Smooth muscle cell (in vitro differentiated cells): ENCODE measurements around the gene SCAPER. TPM values are rescaled to one million over a fixed set of nuclear protein-coding genes. Genes with fewer than 3 reads are reported as not detected.

Source experiments
- DNase-seq: peaks from one replicate; lab custom pipeline; 2025; ENCODE audit not compliant: unreplicated experiment; lab: John Stamatoyannopoulos, UW
- H2AFZ ChIP-seq: fragments of 200-600 bp; sonication (generic); 2 replicates; pipeline ENCODE4 v1.6.0; 2016; ENCODE audit warnings: antibody characterized with exemption, low read depth, mild to moderate bottlenecking
- H3F3A ChIP-seq: fragments of 200-600 bp; sonication (generic); 2 replicates; pipeline ENCODE4 v1.6.0; 2017; ENCODE audit warnings: antibody characterized with exemption, low read depth
- H3K27ac ChIP-seq: fragments of 200-600 bp; sonication (generic); 2 replicates; pipeline ENCODE4 v1.5.1; 2016; ENCODE audit warnings: low read depth, mild to moderate bottlenecking
- H3K27me3 ChIP-seq: fragments of 200-600 bp; sonication (generic); 2 replicates; pipeline ENCODE4 v1.6.1; 2016; ENCODE audit warnings: low read depth, mild to moderate bottlenecking
- H3K36me3 ChIP-seq: fragments of 200-600 bp; sonication (generic); 2 replicates; pipeline ENCODE4 v1.5.1; 2016; ENCODE audit warnings: low read depth
- H3K4me1 ChIP-seq: fragments of 200-600 bp; sonication (generic); 2 replicates; pipeline ENCODE4 v1.5.1; 2016; ENCODE audit warnings: low read depth
- H3K4me2 ChIP-seq: fragments of 200-600 bp; sonication (generic); 2 replicates; pipeline ENCODE4 v1.6.0; 2016; ENCODE audit warnings: mild to moderate bottlenecking
- H3K4me3 ChIP-seq: fragments of 200-600 bp; sonication (generic); 2 replicates; pipeline ENCODE4 v1.5.1; 2016; ENCODE audit warnings: mild to moderate bottlenecking
- H3K79me2 ChIP-seq: fragments of 200-600 bp; sonication (generic); 2 replicates; pipeline ENCODE4 v1.6.0; 2016; ENCODE audit warnings: low read depth, mild to moderate bottlenecking
- H3K9ac ChIP-seq: fragments of 200-600 bp; sonication (generic); 2 replicates; pipeline ENCODE4 v1.6.0; 2016; ENCODE audit warnings: low read depth
- H3K9me3 ChIP-seq: fragments of 200-600 bp; sonication (generic); replicated peaks from 2 replicates; pipeline ENCODE4 v1.5.1; 2016; ENCODE audit warnings: low read depth
- H4K20me1 ChIP-seq: fragments of 200-600 bp; sonication (generic); 2 replicates; pipeline ENCODE4 v1.6.0; 2016; ENCODE audit warnings: low read depth
- whole genome bisulfite sequencing: methylation state at CpG from one replicate; pipeline ENCODE4 v1.1.7; 2016; ENCODE audit warnings: low lambda C conversion rate; 5-methylcytosine and 5-hydroxymethylcytosine counted together
- polyA plus RNA-seq: library from polyadenylated mRNA; unstranded; fragments of >200 nt; fragmentation: Nextera tagmentation; extraction: Ambion mirVana; gene quantifications from 2 replicates; pipeline ENCODE4 v1.2.1, GENCODE V29; 2016
- total RNA-seq: library from RNA; depleted of rRNA; stranded (reverse); fragments of >200 nt; gene quantifications from 2 replicates; pipeline ENCODE4 v1.2.3, GENCODE V29; 2014
- TF ChIP-seq, protein P1 (sequence below): fragments of 200-600 bp; sonication (generic); IDR thresholded peaks from 2 replicates; pipeline ENCODE4 v1.5.1; 2017; ENCODE audit warnings: borderline replicate concordance, mild to moderate bottlenecking, antibody characterized with exemption; ENCODE audit not compliant: insufficient read depth, poor library complexity, severe bottlenecking

SCAPER gene
- total and polyA plus RNA-seq, 2 experiments from 2014 or later, result 6.6 to 34.3 TPM

DNA sequence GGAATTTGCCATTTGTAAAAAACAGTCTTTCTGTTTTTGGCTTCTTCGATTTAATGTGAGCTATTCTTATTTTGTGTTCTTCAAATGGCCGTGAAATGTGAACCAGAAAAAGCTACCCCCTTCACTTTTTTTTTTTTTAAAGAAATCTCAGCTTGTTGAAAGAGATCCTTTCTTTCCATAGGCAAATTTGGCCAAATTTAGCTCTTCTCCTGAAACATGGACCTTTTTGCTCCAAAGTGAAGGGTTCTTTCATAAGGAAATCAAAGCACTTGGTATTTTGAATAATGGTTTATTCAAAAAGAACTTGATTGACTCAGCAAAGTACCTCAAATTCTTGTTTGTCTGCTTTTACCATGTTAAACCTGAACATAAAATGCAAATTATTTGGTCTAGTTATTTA, 36.5 kb upstream of the SCAPER start:
- Histone ChIP-seq H2AFZ (no peak overlapping the region), H3K79me2 (no peaks in the 10 kb centered on the region), H3K36me3 (no peaks in the 10 kb centered on the region), H3K4me2 (no peak overlapping the region), H3K9me3 (no peaks in the 10 kb centered on the region), H3K27ac (no peak overlapping the region), H3K4me1 (no peaks in the 10 kb centered on the region), H3F3A (no peaks in the 10 kb centered on the region), H3K4me3 (no peak overlapping the region), H3K27me3 (no peaks in the 10 kb centered on the region), H4K20me1 (peaks cover 17% of the 10 kb centered on the region), H3K9ac (no peak overlapping the region)
- TF ChIP-seq, protein P1, sequence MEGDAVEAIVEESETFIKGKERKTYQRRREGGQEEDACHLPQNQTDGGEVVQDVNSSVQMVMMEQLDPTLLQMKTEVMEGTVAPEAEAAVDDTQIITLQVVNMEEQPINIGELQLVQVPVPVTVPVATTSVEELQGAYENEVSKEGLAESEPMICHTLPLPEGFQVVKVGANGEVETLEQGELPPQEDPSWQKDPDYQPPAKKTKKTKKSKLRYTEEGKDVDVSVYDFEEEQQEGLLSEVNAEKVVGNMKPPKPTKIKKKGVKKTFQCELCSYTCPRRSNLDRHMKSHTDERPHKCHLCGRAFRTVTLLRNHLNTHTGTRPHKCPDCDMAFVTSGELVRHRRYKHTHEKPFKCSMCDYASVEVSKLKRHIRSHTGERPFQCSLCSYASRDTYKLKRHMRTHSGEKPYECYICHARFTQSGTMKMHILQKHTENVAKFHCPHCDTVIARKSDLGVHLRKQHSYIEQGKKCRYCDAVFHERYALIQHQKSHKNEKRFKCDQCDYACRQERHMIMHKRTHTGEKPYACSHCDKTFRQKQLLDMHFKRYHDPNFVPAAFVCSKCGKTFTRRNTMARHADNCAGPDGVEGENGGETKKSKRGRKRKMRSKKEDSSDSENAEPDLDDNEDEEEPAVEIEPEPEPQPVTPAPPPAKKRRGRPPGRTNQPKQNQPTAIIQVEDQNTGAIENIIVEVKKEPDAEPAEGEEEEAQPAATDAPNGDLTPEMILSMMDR, result no peak
- no peak for DNase-seq
- WGBS, result 98% methylated on average over 2 of the region's 2 CpGs

DNA sequence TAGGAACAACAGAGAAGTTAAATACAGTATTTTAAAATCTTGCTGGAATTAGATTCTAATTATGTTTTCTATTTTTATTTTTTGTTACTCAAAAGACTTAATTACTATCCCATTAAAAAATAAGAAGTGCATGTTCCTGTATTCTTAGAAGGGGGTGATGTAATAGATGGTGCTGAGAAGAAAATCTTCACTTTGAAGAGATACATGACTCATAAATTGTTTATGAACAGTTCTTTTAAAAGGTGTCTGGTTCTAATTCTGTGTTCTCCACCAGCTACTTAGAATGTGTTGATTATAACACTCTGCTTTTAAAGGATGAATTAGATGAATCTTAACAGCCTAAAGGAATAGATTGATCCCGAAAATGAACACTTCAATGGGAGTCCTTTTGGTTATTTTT, 34.6 kb upstream of the SCAPER start:
- no peaks in the 10 kb centered on the region for H3K9me3 ChIP-seq
- no peak for DNase-seq
- TF ChIP-seq, protein P1, result no peak
- no peak overlapping the region for H2AFZ ChIP-seq
- H3K4me1 ChIP-seq, result no peaks in the 10 kb centered on the region
- H3K27ac ChIP-seq, result no peak overlapping the region
- H3K36me3 ChIP-seq, result no peaks in the 10 kb centered on the region
- H3K79me2 ChIP-seq, result no peaks in the 10 kb centered on the region
- no peak overlapping the region for H3K4me3 ChIP-seq
- H3F3A ChIP-seq, result no peaks in the 10 kb centered on the region
- no peaks in the 10 kb centered on the region for H3K27me3 ChIP-seq
- H3K4me2 ChIP-seq, result no peak overlapping the region
- peaks cover 17% of the 10 kb centered on the region for H4K20me1 ChIP-seq
- 0% methylated on average over 1 of the region's 1 CpG for WGBS
- H3K9ac ChIP-seq, result no peak overlapping the region

GRCh38 chr15:76938752-76939151, 33.6 kb upstream of the SCAPER start:
- no peak for DNase-seq
- no peaks in the 10 kb centered on the region for H3K36me3 ChIP-seq
- no peak overlapping the region for H3K27ac ChIP-seq
- H3K79me2 ChIP-seq, result peaks cover 2% of the 10 kb centered on the region
- H3K27me3 ChIP-seq, result no peaks in the 10 kb centered on the region
- no peak overlapping the region for H3K4me3 ChIP-seq
- H3K4me1 ChIP-seq, result no peaks in the 10 kb centered on the region
- H3K4me2 ChIP-seq, result no peak overlapping the region
- H3K9ac ChIP-seq, result no peak overlapping the region
- peaks cover 17% of the 10 kb centered on the region for H4K20me1 ChIP-seq
- 99% methylated on average over 5 of the region's 5 CpGs for WGBS
- H3K9me3 ChIP-seq, result no peaks in the 10 kb centered on the region
- TF ChIP-seq, protein P1, result no peak
- H3F3A ChIP-seq, result no peaks in the 10 kb centered on the region
- no peak overlapping the region for H2AFZ ChIP-seq

- no peaks in the 10 kb centered on the region for H3K27me3 ChIP-seq
- peaks cover 17% of the 10 kb centered on the region for H4K20me1 ChIP-seq
- H3K4me3 ChIP-seq, result no peak overlapping the region
- H3K36me3 ChIP-seq, result no peaks in the 10 kb centered on the region
- H3K9me3 ChIP-seq, result no peaks in the 10 kb centered on the region
- TF ChIP-seq, protein P1, result no peak
- H3K4me1 ChIP-seq, result peaks cover 11% of the 10 kb centered on the region
- H3K4me2 ChIP-seq, result no peak overlapping the region
- no peak overlapping the region for H2AFZ ChIP-seq
- peaks cover 19% of the 10 kb centered on the region for H3K79me2 ChIP-seq
- 99% methylated on average over 3 of the region's 3 CpGs for WGBS
- no peak overlapping the region for H3K9ac ChIP-seq
- H3F3A ChIP-seq, result no peaks in the 10 kb centered on the region
- H3K27ac ChIP-seq, result no peak overlapping the region
- DNase-seq, result no peak
These were observed 31.5 kb upstream of the SCAPER start for GRCh38 chr15:76936671-76937070.
